HCT116 (cell line): ENCODE measurements around the gene MED23. TPM values are rescaled to one million over a fixed set of nuclear protein-coding genes. Genes with fewer than 3 reads are reported as not detected.

ENCODE experiments used
- ATAC-seq: fragments of 200-7000 bp; cut with Tn5 transposase; 2 replicates; pipeline ENCODE4 v1.9.1; 2020; ENCODE audit warnings: mild to moderate bottlenecking, moderate library complexity
- BruUV-seq: library from RNA; stranded (reverse); fragments of 400-500 nt; replicated peaks from 2 replicates; lab custom pipeline; 2021; lab: Mats Ljungman, UMichigan
- CTCF ChIA-PET: fragments of 300-600 bp; sonication (Branson Sonifier 250); formaldehyde crosslinking; loops from one replicate; lab custom pipeline; 2021; ENCODE audit warnings: antibody characterized with exemption; lab: Charles Lee
- POLR2A ChIA-PET: fragments of 300-600, 350-600 bp; sonication (Branson Sonifier 250); formaldehyde crosslinking; loops from one replicate; lab custom pipeline; 2021; ENCODE audit warnings: antibody characterized with exemption; lab: Charles Lee
- RAD21 ChIA-PET, 2 experiments: fragments of 300-600 bp; sonication (Branson Sonifier 250); formaldehyde crosslinking; loops; one replicate each; lab custom pipeline; 2023; ENCODE audit warnings: low total read pairs in 2 of 2; ENCODE audit not compliant: uncharacterized antibody in 2 of 2, unreplicated experiment in 2 of 2, low non-redundant PET in 1 of 2; lab: Charles Lee
- DNase-seq: peaks from one replicate; pipeline ENCODE4 v3.0.0-alpha.2; 2010; ENCODE audit warnings: low read depth, low spot score
- H2AFZ ChIP-seq: fragments of 200-600 bp; shearing (Covaris generic), sonication (generic); 2 replicates; pipeline ENCODE4 v1.6.1; 2017; ENCODE audit warnings: low read depth, mixed run types, mixed read lengths, antibody characterized with exemption, low read length; ENCODE audit not compliant: poor library complexity, severe bottlenecking
- H3K27ac ChIP-seq: 2 replicates; pipeline ENCODE4 v1.5.1; 2012; ENCODE audit warnings: low read depth, low read length
- H3K27me3 ChIP-seq: fragments of 200-600 bp; sonication (generic); 2 replicates; pipeline ENCODE4 v1.6.1; 2016; ENCODE audit warnings: mixed run types, low read length, mixed read lengths; ENCODE audit not compliant: insufficient read depth
- H3K36me3 ChIP-seq, 2 experiments: fragments of 200-500 bp in 1 of 2; fragments of 200-600 bp in 1 of 2; sonication (Bioruptor generic) in 1 of 2; sonication (generic) in 1 of 2; 2 replicates each; pipeline versions ENCODE4 v1.5.1 to v1.6.1; 2014 to 2016; ENCODE audit warnings: low read length in 2 of 2, inconsistent platforms in 1 of 2, mixed read lengths in 1 of 2, mixed run types in 1 of 2; ENCODE audit not compliant: insufficient read depth in 2 of 2, control insufficient read depth in 1 of 2
- H3K4me1 ChIP-seq, 2 experiments: fragments of 200-600 bp in 1 of 2; sonication (generic) in 1 of 2; 2 replicates each; pipeline versions ENCODE4 v1.5.1 to v1.6.1; 2012 to 2017; ENCODE audit warnings: low read length in 2 of 2, inconsistent platforms in 1 of 2, mild to moderate bottlenecking in 1 of 2, mixed read lengths in 1 of 2, mixed run types in 1 of 2, moderate library complexity in 1 of 2; ENCODE audit not compliant: insufficient read depth in 2 of 2, control insufficient read depth in 1 of 2
- H3K4me2 ChIP-seq: fragments of 200-600 bp; sonication (generic); 2 replicates; pipeline ENCODE4 v1.6.1; 2017; ENCODE audit warnings: mixed run types, low read length, mixed read lengths
- H3K4me3 ChIP-seq, 2 experiments: fragments of 200-600 bp in 1 of 2; sonication (generic) in 1 of 2; replicated peaks in 1 of 2; 2 replicates each; pipeline ENCODE4 v1.5.1; 2011 to 2016; ENCODE audit warnings: low read length in 2 of 2, control low read depth in 1 of 2, low read depth in 1 of 2, mild to moderate bottlenecking in 1 of 2, mixed read lengths in 1 of 2, mixed run types in 1 of 2
- H3K79me2 ChIP-seq: fragments of 200-600 bp; sonication (generic); 2 replicates; pipeline ENCODE4 v1.6.1; 2017; ENCODE audit warnings: mild to moderate bottlenecking, mixed run types, low read length, moderate library complexity, mixed read lengths; ENCODE audit not compliant: insufficient read depth
- H3K9ac ChIP-seq: fragments of 200-600 bp; sonication (generic); 2 replicates; pipeline ENCODE4 v1.6.1; 2016; ENCODE audit warnings: low read length, mixed read lengths
- H3K9me2 ChIP-seq: fragments of 200-600 bp; sonication (generic), shearing (Covaris generic); 2 replicates; pipeline ENCODE4 v1.6.1; 2017; ENCODE audit warnings: mixed run types, mild to moderate bottlenecking, moderate library complexity; ENCODE audit not compliant: insufficient read depth
- H3K9me3 ChIP-seq, 2 experiments: fragments of 200-500 bp in 1 of 2; fragments of 200-600 bp in 1 of 2; sonication (Bioruptor generic) in 1 of 2; sonication (generic) in 1 of 2; 2 replicates each; pipeline ENCODE4 v1.6.1; 2014 to 2017; ENCODE audit warnings: low read length in 2 of 2, mixed read lengths in 2 of 2, inconsistent platforms in 1 of 2, low read depth in 1 of 2, mild to moderate bottlenecking in 1 of 2, mixed run types in 1 of 2, moderate library complexity in 1 of 2; ENCODE audit not compliant: control insufficient read depth in 1 of 2, insufficient read depth in 1 of 2
- H4K20me1 ChIP-seq: fragments of 200-600 bp; sonication (generic), shearing (Covaris generic); 2 replicates; pipeline ENCODE4 v1.6.1; 2017; ENCODE audit warnings: mixed run types, mild to moderate bottlenecking, moderate library complexity; ENCODE audit not compliant: insufficient read depth
- CEBPB ChIP-seq: IDR thresholded peaks from 2 replicates; pipeline ENCODE4 v1.6.1; 2012; ENCODE audit warnings: low read depth
- EGR1 ChIP-seq: IDR thresholded peaks from 2 replicates; pipeline ENCODE4 v1.6.1; 2012; ENCODE audit warnings: low read depth
- ELF1 ChIP-seq: IDR thresholded peaks from 2 replicates; pipeline ENCODE4 v1.6.1; 2012; ENCODE audit warnings: low read depth, borderline replicate concordance
- EZH2 ChIP-seq: fragments of 200-600 bp; sonication (generic); IDR thresholded peaks from 2 replicates; pipeline ENCODE4 v1.6.1; 2017; ENCODE audit warnings: antibody characterized with exemption, mixed run types
- EZH2phosphoT487 ChIP-seq: fragments of 200-600 bp; IDR thresholded peaks from 2 replicates; pipeline ENCODE4 v1.6.1; 2018; ENCODE audit warnings: antibody characterized with exemption, borderline replicate concordance
- FOSL1 ChIP-seq: IDR thresholded peaks from 2 replicates; pipeline ENCODE4 v1.6.1; 2012; ENCODE audit warnings: low read depth
- POLR2A ChIP-seq: IDR thresholded peaks from 2 replicates; pipeline ENCODE4 v1.7.0; 2011; ENCODE audit warnings: borderline replicate concordance; ENCODE audit not compliant: insufficient read depth, insufficient read length; ENCODE audit errors: extremely low read depth
- RAD21 ChIP-seq: IDR thresholded peaks from 2 replicates; pipeline ENCODE4 v1.6.1; 2012; ENCODE audit warnings: low read depth, mild to moderate bottlenecking
- SP1 ChIP-seq: IDR thresholded peaks from 2 replicates; pipeline ENCODE4 v1.6.1; 2012; ENCODE audit warnings: low read depth
- SRF ChIP-seq: IDR thresholded peaks from 2 replicates; pipeline ENCODE4 v1.6.1; 2012; ENCODE audit warnings: low read depth
- TCF7L2 ChIP-seq: IDR thresholded peaks from 2 replicates; pipeline ENCODE4 v1.7.0; 2011; ENCODE audit warnings: borderline replicate concordance, inconsistent platforms; ENCODE audit not compliant: insufficient read depth, insufficient read length; ENCODE audit errors: extremely low read depth
- ZFX ChIP-seq: fragments of 450-650 bp; IDR thresholded peaks from 2 replicates; pipeline ENCODE4 v1.6.1; 2017
- ZNF274 ChIP-seq: fragments of 200-500 bp; sonication (Bioruptor generic); IDR thresholded peaks from 2 replicates; pipeline ENCODE4 v1.6.1; 2014; ENCODE audit warnings: mild to moderate bottlenecking, low read depth, low read length, inconsistent platforms
- intact Hi-C: fragments of 100-400 bp; cut with micrococcal nuclease; formaldehyde crosslinking; loops from 2 replicates; pipeline ENCODE4 v1.10.0; 2022
- total RNA-seq: library from RNA; stranded (reverse); gene quantifications from one replicate; pipeline ENCODE4 v1.2.1, GENCODE V29; 2021; ENCODE audit not compliant: unreplicated experiment
- TF ChIP-seq, protein P1 (sequence below): IDR thresholded peaks from 2 replicates; pipeline ENCODE4 v1.6.1; 2012; ENCODE audit warnings: low read depth
- TF ChIP-seq, protein P2 (sequence below): IDR thresholded peaks from 2 replicates; pipeline ENCODE4 v1.6.1; 2012
- TF ChIP-seq, protein P3 (sequence below): IDR thresholded peaks from 2 replicates; pipeline ENCODE4 v1.6.1; 2012

MED23 gene
- total RNA-seq, 1 experiment from 2014 or later: 17.2 TPM

DNA sequence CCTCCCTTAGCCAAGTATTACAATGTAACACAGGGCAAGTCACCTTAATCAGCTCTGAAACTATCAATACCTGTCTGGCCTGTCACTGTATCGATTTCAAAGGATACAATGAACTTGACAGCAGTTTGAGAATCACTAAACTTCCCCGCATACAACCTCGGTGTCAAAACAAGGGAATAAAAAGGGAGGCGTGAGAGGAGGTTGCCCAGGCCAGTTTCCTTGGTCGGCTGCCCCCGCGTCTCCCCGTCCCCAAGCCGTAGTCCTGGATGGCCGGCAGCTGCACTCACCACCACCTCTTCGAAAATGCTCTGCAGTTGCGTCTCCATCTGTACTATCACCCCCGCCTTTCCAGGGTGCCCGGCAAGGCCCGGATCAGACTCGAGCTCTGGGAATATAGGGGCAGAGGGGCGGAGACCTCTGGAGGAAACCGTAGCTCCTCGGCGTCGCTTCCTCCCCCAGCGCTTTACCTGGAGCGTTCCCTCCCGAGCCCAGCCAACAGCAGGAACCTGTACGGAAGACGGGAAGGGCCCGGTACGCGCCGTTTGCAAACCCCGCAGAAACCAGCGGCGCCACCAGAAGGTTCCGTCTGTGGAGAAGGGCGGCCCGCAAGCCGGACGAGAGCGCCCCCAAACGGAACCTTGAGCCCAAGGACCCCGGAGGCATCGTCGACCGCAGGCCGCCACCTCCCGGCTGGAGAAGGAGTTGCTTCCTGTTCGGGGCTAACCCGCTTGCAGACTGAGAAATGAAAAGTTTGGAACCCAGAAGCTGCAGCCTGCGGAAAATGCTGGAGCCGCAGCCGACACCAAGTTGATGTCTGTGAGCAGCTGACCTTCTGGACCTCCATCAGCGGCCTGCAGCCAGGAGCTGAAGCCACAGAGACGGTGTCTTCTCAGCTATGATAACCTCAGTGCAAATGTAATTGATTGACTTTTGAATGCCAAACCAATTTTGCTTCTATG, at the start of gene MED23 (continued):
- TF ChIP-seq, protein P1, sequence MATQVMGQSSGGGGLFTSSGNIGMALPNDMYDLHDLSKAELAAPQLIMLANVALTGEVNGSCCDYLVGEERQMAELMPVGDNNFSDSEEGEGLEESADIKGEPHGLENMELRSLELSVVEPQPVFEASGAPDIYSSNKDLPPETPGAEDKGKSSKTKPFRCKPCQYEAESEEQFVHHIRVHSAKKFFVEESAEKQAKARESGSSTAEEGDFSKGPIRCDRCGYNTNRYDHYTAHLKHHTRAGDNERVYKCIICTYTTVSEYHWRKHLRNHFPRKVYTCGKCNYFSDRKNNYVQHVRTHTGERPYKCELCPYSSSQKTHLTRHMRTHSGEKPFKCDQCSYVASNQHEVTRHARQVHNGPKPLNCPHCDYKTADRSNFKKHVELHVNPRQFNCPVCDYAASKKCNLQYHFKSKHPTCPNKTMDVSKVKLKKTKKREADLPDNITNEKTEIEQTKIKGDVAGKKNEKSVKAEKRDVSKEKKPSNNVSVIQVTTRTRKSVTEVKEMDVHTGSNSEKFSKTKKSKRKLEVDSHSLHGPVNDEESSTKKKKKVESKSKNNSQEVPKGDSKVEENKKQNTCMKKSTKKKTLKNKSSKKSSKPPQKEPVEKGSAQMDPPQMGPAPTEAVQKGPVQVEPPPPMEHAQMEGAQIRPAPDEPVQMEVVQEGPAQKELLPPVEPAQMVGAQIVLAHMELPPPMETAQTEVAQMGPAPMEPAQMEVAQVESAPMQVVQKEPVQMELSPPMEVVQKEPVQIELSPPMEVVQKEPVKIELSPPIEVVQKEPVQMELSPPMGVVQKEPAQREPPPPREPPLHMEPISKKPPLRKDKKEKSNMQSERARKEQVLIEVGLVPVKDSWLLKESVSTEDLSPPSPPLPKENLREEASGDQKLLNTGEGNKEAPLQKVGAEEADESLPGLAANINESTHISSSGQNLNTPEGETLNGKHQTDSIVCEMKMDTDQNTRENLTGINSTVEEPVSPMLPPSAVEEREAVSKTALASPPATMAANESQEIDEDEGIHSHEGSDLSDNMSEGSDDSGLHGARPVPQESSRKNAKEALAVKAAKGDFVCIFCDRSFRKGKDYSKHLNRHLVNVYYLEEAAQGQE: no peak
- TF ChIP-seq EZH2: no peak
- TF ChIP-seq FOSL1: no peak
- peak; percentile 86 for TF ChIP-seq RAD21
- TF ChIP-seq POLR2A: no peak
- peak; percentile 89 for TF ChIP-seq SP1
- peak; percentile 68 for TF ChIP-seq ELF1
- peak; percentile 93 for TF ChIP-seq SRF
- TF ChIP-seq TCF7L2: peak; percentile 41
- peak; percentile 50; the same call in 1 of the 2 replicates for TF ChIP-seq CEBPB
- no peak for TF ChIP-seq EZH2phosphoT487

DNA sequence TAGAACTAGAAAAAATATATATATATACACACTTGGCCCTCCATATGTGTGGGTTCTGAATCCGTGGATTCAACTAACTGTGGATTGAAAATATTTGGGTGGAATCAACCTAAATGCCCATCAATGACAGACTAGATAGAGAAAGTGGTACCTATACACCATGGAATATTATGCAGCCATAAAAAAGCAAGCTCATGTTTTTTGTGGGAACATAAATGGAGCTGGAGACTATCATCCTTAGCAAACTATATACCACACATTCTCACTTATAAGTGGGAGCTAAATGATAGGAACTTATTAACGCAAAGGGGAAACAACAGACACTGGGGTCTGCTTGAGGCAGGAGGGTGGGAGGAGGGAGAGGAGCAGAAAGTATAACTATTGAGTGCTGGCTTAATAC, 45.1 kb upstream of the MED23 start:
- intact Hi-C loops: no loop called here
- no peak overlapping the region for H2AFZ ChIP-seq
- no peak overlapping the region for H3K9ac ChIP-seq
- H3K4me3 ChIP-seq: no peak overlapping the region
- no peaks in the 10 kb centered on the region for H3K9me2 ChIP-seq
- H3K9me3 ChIP-seq: no peaks in the 10 kb centered on the region
- no peaks in the 10 kb centered on the region for H3K27me3 ChIP-seq
- no peak overlapping the region for H3K27ac ChIP-seq
- H3K4me2 ChIP-seq: no peak overlapping the region
- BruUV-seq: no TSS peak
- no peaks in the 10 kb centered on the region for H3K36me3 ChIP-seq
- DNase-seq (no peak), ATAC-seq (no peak)
- H3K4me1 ChIP-seq: no peaks in the 10 kb centered on the region
- no peaks in the 10 kb centered on the region for H4K20me1 ChIP-seq
- ChIA-PET RAD21 (no interaction called here), CTCF (no interaction called here), POLR2A (no interaction called here)
- no peaks in the 10 kb centered on the region for H3K79me2 ChIP-seq
- no peak for TF ChIP-seq ZNF274
- TF ChIP-seq RAD21: no peak
- TF ChIP-seq, protein P2, sequence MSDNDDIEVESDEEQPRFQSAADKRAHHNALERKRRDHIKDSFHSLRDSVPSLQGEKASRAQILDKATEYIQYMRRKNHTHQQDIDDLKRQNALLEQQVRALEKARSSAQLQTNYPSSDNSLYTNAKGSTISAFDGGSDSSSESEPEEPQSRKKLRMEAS: no peak
- no peak for TF ChIP-seq EGR1
- no peak for TF ChIP-seq ZFX
- TF ChIP-seq, protein P3, sequence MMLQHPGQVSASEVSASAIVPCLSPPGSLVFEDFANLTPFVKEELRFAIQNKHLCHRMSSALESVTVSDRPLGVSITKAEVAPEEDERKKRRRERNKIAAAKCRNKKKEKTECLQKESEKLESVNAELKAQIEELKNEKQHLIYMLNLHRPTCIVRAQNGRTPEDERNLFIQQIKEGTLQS: no peak
- TF ChIP-seq EZH2: no peak
- TF ChIP-seq, protein P1: no peak
- TF ChIP-seq SRF: no peak
- TF ChIP-seq FOSL1: no peak
